ENCODE results near the gene HOXA11.
A peak's percentile ranks its signal among the peaks of the same experiment; 100 is the strongest.

HOXA11 gene

GRCh38 chr7:27156508-27156898, 28.5 kb downstream of the HOXA11 start, which contains the start of gene HOXA7:
Gene HOXA7, minus strand, starts transcription at chr7:27156675. Its CDS starts 130 bp downstream, at chr7:27156545.
- DNase-seq: no peak

- DNase-seq: no peak
These were observed 29.1 kb downstream of the HOXA11 start for GRCh38 chr7:27155816-27156507.

GRCh38 chr7:27154901-27155815, 29.9 kb downstream of the HOXA11 start:
- peak; percentile 38 for DNase-seq

GRCh38 chr7:27154369-27154768, 30.7 kb downstream of the HOXA11 start:
- DNase-seq: no peak

GRCh38 chr7:27153526-27153925, 31.5 kb downstream of the HOXA11 start:
- DNase-seq: no peak

GRCh38 chr7:27152816-27153442, 32.1 kb downstream of the HOXA11 start:
- no peak for DNase-seq

- no peak for DNase-seq
These were observed 32.9 kb downstream of the HOXA11 start, which contains the start of gene HOXA3 for GRCh38 chr7:27151931-27152815. Gene HOXA3, minus strand, starts transcription at chr7:27152583. Its CDS starts 41,943 bp downstream, at chr7:27110640.

GRCh38 chr7:27151341-27151930, 33.6 kb downstream of the HOXA11 start:
- DNase-seq: no peak

GRCh38 chr7:27150568-27151340, 34.3 kb downstream of the HOXA11 start:
- DNase-seq: peak; percentile 78

- DNase-seq: no peak
These were observed 35.0 kb downstream of the HOXA11 start for GRCh38 chr7:27149842-27150567.

- DNase-seq: no peak
These were observed 36.0 kb downstream of the HOXA11 start for GRCh38 chr7:27148756-27149641.

- DNase-seq: peak; percentile 58
These were observed 36.8 kb downstream of the HOXA11 start for GRCh38 chr7:27148031-27148755.

- peak; percentile 69 for DNase-seq
These were observed 37.6 kb downstream of the HOXA11 start, which contains the start of gene HOXA6 for GRCh38 chr7:27147199-27148030. Gene HOXA6, minus strand, starts transcription at chr7:27147774. Its CDS starts 25 bp downstream, at chr7:27147749.

GRCh38 chr7:27146491-27147198, 38.4 kb downstream of the HOXA11 start:
- no peak for DNase-seq

- DNase-seq: no peak
These were observed 39.1 kb downstream of the HOXA11 start for GRCh38 chr7:27145914-27146412.

- no peak for DNase-seq
These were observed 39.7 kb downstream of the HOXA11 start for GRCh38 chr7:27145165-27145913.

Data from DMS153 (cell line).